ENCODE measurements around the gene ZNF358. TPM values are rescaled to one million over a fixed set of nuclear protein-coding genes. Genes with fewer than 3 reads are reported as not detected.

Gene ZNF358
- total and polyA plus RNA-seq, 2 donors = 7.1 to 23.5 TPM

DNA sequence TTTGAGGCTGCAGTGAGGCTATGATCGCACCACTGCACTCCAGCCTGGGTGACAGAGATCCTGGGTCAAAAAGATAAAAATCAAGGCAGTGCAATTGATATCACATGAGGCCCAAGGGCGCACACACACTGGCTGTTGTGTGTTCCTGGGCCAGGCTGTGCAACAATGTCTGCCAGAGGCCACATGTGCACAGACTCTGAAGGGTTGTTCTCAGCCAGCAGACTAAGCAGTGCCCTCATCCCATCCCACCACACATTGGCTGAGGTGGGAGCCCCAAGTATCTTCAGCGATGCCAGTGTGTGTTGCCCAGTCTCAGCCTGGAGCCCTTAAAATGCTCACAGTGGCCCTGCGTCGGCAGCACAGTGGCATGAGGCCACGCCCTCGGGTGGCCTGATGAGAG, 39.7 kb upstream of the ZNF358 start:
- Histone ChIP-seq H3K36me3 (ENCODE audit: control insufficient read depth in 2 of 2, insufficient read depth in 2 of 2, low read length in 1 of 2) (peaks cover 18 to 21% of the 10 kb centered on the region in 2 donors), H3K4me1 (ENCODE audit: control insufficient read depth in 2 of 2, insufficient read depth in 2 of 2, low read length in 2 of 2) (no peaks in the 10 kb centered on the region), H3K4me3 (ENCODE audit: low read length in 2 of 2) (no peak overlapping the region), H3K27me3 (ENCODE audit: control insufficient read depth in 2 of 2, insufficient read depth in 1 of 2, low read length in 1 of 2) (no peaks in the 10 kb centered on the region), H3K9me3 (ENCODE audit: control insufficient read depth in 2 of 2, insufficient read depth in 1 of 2, low read length in 1 of 2) (no peaks in the 10 kb centered on the region), H3K27ac (ENCODE audit: low read depth in 1 of 2, low read length in 1 of 2) (no peak overlapping the region)
- WGBS = 95% methylated on average over 7 of the region's 7 CpGs
- DNase-seq (ENCODE audit: low read depth in 6 of 9, low spot score in 9 of 9) = no peak

DNA sequence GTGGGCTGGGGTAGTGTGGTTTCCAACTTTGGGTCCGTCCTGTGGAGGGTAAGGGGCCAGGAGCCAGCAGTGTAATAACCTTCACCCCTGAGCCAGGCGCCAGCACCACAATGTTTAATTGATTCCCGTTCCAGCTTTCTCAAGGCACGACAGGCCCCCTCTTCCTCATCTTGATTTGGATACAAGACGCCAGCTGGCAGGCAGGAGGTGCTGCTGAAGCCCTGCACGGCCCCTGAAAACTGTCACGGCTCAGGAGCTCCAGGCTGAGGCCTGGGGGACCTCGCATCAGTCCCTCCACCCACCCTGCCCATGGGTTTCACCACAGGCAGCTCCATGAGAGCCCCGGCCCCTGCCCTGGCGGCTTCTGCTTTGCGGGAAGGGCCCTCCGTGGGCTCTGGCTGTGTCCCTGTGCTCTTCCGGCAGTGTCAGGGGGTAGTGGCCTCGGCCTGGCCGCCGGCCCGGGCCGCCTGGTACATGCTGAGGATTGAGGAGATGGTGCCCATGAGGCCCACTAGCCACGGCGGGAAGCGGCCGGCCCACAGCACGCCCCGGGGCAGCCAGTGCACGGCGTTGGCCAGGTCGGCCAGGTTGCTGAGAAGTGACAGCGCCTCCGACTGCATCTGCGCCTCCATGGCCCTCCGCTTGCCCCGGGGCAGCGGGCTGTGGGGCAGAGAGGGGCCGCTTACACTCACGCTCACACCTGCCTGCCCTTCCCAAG, 39.0 kb upstream of the ZNF358 start:
- Histone ChIP-seq H3K27ac (ENCODE audit: low read depth in 1 of 2, low read length in 1 of 2) (no peak overlapping the region), H3K4me3 (ENCODE audit: low read length in 2 of 2) (no peak overlapping the region), H3K27me3 (ENCODE audit: control insufficient read depth in 2 of 2, insufficient read depth in 1 of 2, low read length in 1 of 2) (no peaks in the 10 kb centered on the region), H3K4me1 (ENCODE audit: control insufficient read depth in 2 of 2, insufficient read depth in 2 of 2, low read length in 2 of 2) (no peaks in the 10 kb centered on the region), H3K9me3 (ENCODE audit: control insufficient read depth in 2 of 2, insufficient read depth in 1 of 2, low read length in 1 of 2) (no peaks in the 10 kb centered on the region), H3K36me3 (ENCODE audit: control insufficient read depth in 2 of 2, insufficient read depth in 2 of 2, low read length in 1 of 2) (peaks cover 11 to 15% of the 10 kb centered on the region in 2 donors)
- DNase-seq (ENCODE audit: low read depth in 6 of 9, low spot score in 9 of 9) = no peak
- 91% methylated on average over 35 of the region's 35 CpGs for WGBS

DNA sequence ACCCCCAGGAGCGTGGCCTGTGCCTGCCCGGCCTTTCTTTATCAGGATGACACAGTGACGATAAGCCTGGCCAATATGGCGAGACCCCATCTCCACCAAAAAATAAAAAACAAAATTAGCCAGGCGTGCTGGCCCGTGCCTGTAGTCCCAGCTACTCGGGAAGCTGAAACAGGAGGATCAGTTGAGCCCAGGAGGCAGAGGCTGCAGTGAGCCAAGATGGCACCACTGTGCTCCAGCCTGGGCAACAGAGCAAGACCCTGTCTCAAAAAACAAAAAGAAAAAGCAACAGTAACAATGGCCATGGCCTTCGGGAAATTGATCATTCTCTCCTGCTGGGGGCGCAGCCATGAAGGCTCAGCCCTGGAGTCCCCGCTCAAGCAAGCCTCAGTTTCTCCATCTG, 38.1 kb upstream of the ZNF358 start:
- 94% methylated on average over 10 of the region's 10 CpGs for WGBS
- peaks cover 3 to 8% of the 10 kb centered on the region in 2 donors for H3K36me3 ChIP-seq (ENCODE audit: control insufficient read depth in 2 of 2, insufficient read depth in 2 of 2, low read length in 1 of 2)
- peaks cover 0 to 8% of the 10 kb centered on the region in 2 donors for H3K27me3 ChIP-seq (ENCODE audit: control insufficient read depth in 2 of 2, insufficient read depth in 1 of 2, low read length in 1 of 2)
- H3K4me3 ChIP-seq (ENCODE audit: low read length in 2 of 2) = no peak overlapping the region
- H3K27ac ChIP-seq (ENCODE audit: low read depth in 1 of 2, low read length in 1 of 2) = no peak overlapping the region
- no peaks in the 10 kb centered on the region for H3K4me1 ChIP-seq (ENCODE audit: control insufficient read depth in 2 of 2, insufficient read depth in 2 of 2, low read length in 2 of 2)
- H3K9me3 ChIP-seq (ENCODE audit: control insufficient read depth in 2 of 2, insufficient read depth in 1 of 2, low read length in 1 of 2) = no peaks in the 10 kb centered on the region
- no peak for DNase-seq (ENCODE audit: low read depth in 6 of 9, low spot score in 9 of 9)

DNA sequence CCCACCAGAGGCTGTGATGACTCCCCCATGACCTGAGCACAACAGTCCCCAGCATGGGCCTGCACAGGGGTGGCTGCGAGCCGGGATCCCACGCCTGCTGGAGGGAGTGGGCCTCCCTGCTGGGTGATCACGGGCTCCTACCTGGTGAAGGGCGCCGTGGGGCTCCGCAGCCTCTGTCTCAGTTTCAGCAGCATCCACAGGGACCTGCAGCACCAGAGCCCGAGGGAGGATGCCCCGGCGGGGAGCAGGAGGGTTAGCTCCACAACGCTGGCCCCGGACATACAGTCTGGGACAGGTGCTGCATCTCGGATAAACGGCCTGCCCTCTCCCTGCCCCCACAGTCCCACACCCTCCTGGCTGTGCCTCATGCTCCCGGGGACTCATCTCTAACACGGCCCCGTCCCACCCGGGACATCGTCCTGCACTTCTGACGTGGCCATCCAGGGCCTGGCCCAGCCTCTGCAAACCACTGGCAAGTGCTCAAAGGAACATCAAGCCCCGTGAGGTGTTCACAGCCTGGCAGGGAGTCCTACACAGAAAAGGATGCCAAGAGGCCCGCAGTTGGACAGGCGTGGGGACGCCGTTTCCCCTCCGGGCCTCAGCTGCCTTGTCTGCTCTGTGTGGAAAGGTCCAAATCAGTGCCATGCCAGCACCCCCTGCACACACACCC, 37.6 kb upstream of the ZNF358 start:
- H3K4me1 ChIP-seq (ENCODE audit: control insufficient read depth in 2 of 2, insufficient read depth in 2 of 2, low read length in 2 of 2) = no peaks in the 10 kb centered on the region
- peaks cover 0 to 11% of the 10 kb centered on the region in 2 donors for H3K27me3 ChIP-seq (ENCODE audit: control insufficient read depth in 2 of 2, insufficient read depth in 1 of 2, low read length in 1 of 2)
- no peak overlapping the region for H3K4me3 ChIP-seq (ENCODE audit: low read length in 2 of 2)
- WGBS = 92% methylated on average over 26 of the region's 26 CpGs
- no peaks in the 10 kb centered on the region for H3K9me3 ChIP-seq (ENCODE audit: control insufficient read depth in 2 of 2, insufficient read depth in 1 of 2, low read length in 1 of 2)
- no peak overlapping the region for H3K27ac ChIP-seq (ENCODE audit: low read depth in 1 of 2, low read length in 1 of 2)
- peaks cover 3 to 4% of the 10 kb centered on the region in 2 donors for H3K36me3 ChIP-seq (ENCODE audit: control insufficient read depth in 2 of 2, insufficient read depth in 2 of 2, low read length in 1 of 2)
- no peak for DNase-seq (ENCODE audit: low read depth in 6 of 9, low spot score in 9 of 9)

DNA sequence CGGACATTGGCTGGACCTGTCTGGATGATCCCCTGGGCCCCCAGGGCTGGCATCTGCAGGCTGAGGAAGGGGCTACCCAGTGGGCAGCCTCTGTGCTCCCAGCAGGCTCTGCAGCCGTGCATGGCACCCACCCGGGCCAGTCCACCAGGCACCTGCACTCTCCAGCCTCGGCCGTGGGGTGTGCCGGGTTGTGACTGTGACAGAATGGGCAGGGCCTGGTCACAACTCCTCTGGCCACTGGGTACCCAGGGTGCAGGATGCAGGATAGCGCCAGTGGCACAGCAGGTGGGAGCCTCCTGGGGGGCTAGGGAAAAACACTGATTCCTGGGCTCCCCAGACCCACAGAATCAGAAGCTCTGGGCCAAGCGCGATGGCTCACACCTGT, 37.1 kb upstream of the ZNF358 start:
- no peak overlapping the region for H3K4me3 ChIP-seq (ENCODE audit: low read length in 2 of 2)
- no peak for DNase-seq (ENCODE audit: low read depth in 6 of 9, low spot score in 9 of 9)
- H3K27me3 ChIP-seq (ENCODE audit: control insufficient read depth in 2 of 2, insufficient read depth in 1 of 2, low read length in 1 of 2) = peaks cover 0 to 16% of the 10 kb centered on the region in 2 donors
- peaks cover 3 to 4% of the 10 kb centered on the region in 2 donors for H3K36me3 ChIP-seq (ENCODE audit: control insufficient read depth in 2 of 2, insufficient read depth in 2 of 2, low read length in 1 of 2)
- 94% methylated on average over 9 of the region's 9 CpGs for WGBS
- peaks cover 0 to 2% of the 10 kb centered on the region in 2 donors for H3K9me3 ChIP-seq (ENCODE audit: control insufficient read depth in 2 of 2, insufficient read depth in 1 of 2, low read length in 1 of 2)
- H3K4me1 ChIP-seq (ENCODE audit: control insufficient read depth in 2 of 2, insufficient read depth in 2 of 2, low read length in 2 of 2) = no peaks in the 10 kb centered on the region
- no peak overlapping the region for H3K27ac ChIP-seq (ENCODE audit: low read depth in 1 of 2, low read length in 1 of 2)

DNA sequence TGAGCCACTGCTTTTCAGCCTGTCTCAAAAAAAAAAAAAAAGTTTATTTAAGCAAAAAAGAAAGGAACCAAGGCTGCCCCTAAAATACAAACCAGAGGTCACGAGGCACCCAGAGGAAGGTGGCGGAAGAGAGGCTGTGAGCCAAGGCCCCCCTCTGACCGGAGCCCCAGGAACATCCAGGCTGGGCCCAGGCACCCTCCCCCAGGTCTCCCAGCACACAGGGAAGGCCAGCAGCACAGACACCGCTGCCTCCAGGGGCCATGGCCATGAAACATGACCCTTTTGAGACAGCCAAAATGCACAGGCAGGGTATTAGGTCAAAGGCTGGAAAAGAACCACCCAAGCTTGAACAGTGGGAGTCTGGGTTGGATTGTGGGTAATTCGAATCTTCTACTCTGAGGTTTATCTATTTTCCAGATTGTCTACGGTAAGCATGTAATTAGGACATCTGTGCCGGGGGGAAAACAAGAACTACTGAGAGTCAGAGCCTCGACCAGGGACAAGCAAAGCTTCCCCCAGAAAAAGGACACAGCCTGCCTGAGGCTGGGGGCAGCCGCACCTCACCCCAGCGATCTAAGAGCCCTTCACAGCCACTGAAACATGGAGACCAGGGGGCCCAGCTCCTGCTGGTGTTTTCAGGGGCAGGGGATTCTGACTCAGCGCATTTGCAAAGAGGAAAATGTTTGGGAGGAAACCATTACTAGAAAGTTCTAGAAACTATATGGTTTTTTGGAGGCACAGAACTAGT, 35.5 kb upstream of the ZNF358 start:
- Histone ChIP-seq H3K27ac (ENCODE audit: low read depth in 1 of 2, low read length in 1 of 2) (peak overlapping the region in 1 of 2 donors; percentile 46), H3K9me3 (ENCODE audit: control insufficient read depth in 2 of 2, insufficient read depth in 1 of 2, low read length in 1 of 2) (peaks cover 0 to 4% of the 10 kb centered on the region in 2 donors), H3K27me3 (ENCODE audit: control insufficient read depth in 2 of 2, insufficient read depth in 1 of 2, low read length in 1 of 2) (peaks cover 0 to 16% of the 10 kb centered on the region in 2 donors), H3K4me1 (ENCODE audit: control insufficient read depth in 2 of 2, insufficient read depth in 2 of 2, low read length in 2 of 2) (no peaks in the 10 kb centered on the region), H3K4me3 (ENCODE audit: low read length in 2 of 2) (no peak overlapping the region), H3K36me3 (ENCODE audit: control insufficient read depth in 2 of 2, insufficient read depth in 2 of 2, low read length in 1 of 2) (peaks cover 3% of the 10 kb centered on the region in 2 donors)
- DNase-seq (ENCODE audit: low read depth in 6 of 9, low spot score in 9 of 9) = no peak
- 81% methylated on average over 11 of the region's 11 CpGs for WGBS

DNA sequence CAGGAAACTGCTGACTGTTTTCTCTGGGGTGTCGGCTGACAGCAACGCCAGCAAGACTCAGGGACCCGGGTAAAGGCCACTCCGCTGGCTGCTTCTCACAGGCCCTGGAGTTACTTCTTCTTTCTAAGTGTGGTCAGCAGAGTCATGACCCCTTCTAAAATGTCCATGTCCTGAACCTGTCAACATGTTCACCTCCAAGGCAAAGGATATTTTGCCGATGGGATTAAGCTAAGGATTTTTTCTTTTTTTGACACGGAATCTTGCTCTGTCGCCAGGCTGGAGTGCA, 35.0 kb upstream of the ZNF358 start:
- DNase-seq (ENCODE audit: low read depth in 6 of 9, low spot score in 9 of 9) = no peak
- Histone ChIP-seq H3K4me1 (ENCODE audit: control insufficient read depth in 2 of 2, insufficient read depth in 2 of 2, low read length in 2 of 2) (no peaks in the 10 kb centered on the region), H3K4me3 (ENCODE audit: low read length in 2 of 2) (no peak overlapping the region), H3K36me3 (ENCODE audit: control insufficient read depth in 2 of 2, insufficient read depth in 2 of 2, low read length in 1 of 2) (no peaks in the 10 kb centered on the region), H3K27ac (ENCODE audit: low read depth in 1 of 2, low read length in 1 of 2) (no peak overlapping the region), H3K27me3 (ENCODE audit: control insufficient read depth in 2 of 2, insufficient read depth in 1 of 2, low read length in 1 of 2) (peaks cover 0 to 16% of the 10 kb centered on the region in 2 donors), H3K9me3 (ENCODE audit: control insufficient read depth in 2 of 2, insufficient read depth in 1 of 2, low read length in 1 of 2) (peaks cover 0 to 4% of the 10 kb centered on the region in 2 donors)
- WGBS = 88% methylated on average over 7 of the region's 7 CpGs

DNA sequence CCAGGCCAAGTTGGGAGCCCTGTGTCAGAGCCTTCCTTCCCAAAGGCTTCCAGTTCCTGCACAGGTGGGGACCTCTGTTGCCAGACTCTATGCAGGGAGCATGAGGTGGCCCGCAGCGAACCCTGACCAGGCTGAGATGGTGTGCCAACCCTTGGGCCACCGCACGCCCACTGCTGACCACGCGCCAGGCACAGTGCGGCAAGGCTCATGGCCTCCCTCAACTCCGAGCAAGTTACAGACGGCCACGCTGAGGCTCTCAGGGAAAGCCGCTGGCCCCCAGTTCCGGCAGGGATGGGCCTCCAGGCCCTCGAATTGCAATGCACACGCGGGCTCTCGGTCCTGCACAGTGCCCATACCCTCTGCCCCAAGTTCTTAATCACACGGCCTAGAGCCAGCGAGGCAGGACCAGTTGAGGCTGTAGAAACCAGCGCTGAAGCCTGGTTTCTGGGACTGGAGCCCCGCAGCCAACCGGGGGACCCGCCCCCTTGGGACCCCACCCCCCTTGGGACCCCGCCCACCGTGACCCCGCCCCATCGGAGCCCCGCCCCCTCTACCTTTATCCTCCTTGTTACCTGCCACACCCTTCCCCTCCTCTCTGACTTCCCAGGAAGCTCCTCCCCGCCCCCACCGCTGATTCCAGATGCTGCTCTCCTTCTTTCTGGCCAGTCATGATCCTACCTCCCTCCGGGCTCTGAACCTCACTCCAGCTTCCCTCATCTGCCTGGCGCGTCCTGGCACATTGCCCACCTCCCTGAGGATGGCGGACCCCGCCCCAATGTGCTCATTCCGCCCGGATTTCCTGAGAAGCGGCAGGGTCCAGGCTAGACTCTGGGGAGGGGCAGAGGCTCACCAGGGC, 33.1 kb upstream of the ZNF358 start:
- Histone ChIP-seq H3K27me3 (ENCODE audit: control insufficient read depth in 2 of 2, insufficient read depth in 1 of 2, low read length in 1 of 2) (peaks cover 0 to 16% of the 10 kb centered on the region in 2 donors), H3K27ac (ENCODE audit: low read depth in 1 of 2, low read length in 1 of 2) (no peak overlapping the region), H3K36me3 (ENCODE audit: control insufficient read depth in 2 of 2, insufficient read depth in 2 of 2, low read length in 1 of 2) (no peaks in the 10 kb centered on the region), H3K4me3 (ENCODE audit: low read length in 2 of 2) (no peak overlapping the region), H3K9me3 (ENCODE audit: control insufficient read depth in 2 of 2, insufficient read depth in 1 of 2, low read length in 1 of 2) (peaks cover 0 to 4% of the 10 kb centered on the region in 2 donors), H3K4me1 (ENCODE audit: control insufficient read depth in 2 of 2, insufficient read depth in 2 of 2, low read length in 2 of 2) (no peaks in the 10 kb centered on the region)
- DNase-seq (ENCODE audit: low read depth in 6 of 9, low spot score in 9 of 9) = no peak
- WGBS = 38% methylated on average over 37 of the region's 37 CpGs
